HEK293 (cell line): ENCODE data around the gene TFRC.

ENCODE experiments used
- GLIS1 ChIP-seq: fragments of 450-650 bp; formaldehyde crosslinking; IDR thresholded peaks from 2 replicates; pipeline ENCODE4 v1.5.1; 2016; ENCODE audit warnings: missing biosample characterization, missing genetic modification characterization
- ZBTB7A ChIP-seq: fragments of 450-650 bp; formaldehyde crosslinking; IDR thresholded peaks from 2 replicates; pipeline ENCODE4 v1.5.1; 2016; ENCODE audit warnings: low read depth, missing biosample characterization, missing genetic modification characterization
- TF ChIP-seq, protein P1 (sequence below): fragments of 450-650 bp; formaldehyde crosslinking; IDR thresholded peaks from 2 replicates; pipeline ENCODE4 v1.5.1; 2016; ENCODE audit warnings: missing biosample characterization, missing genetic modification characterization
- TF ChIP-seq, protein P2 (sequence below): fragments of 450-650 bp; formaldehyde crosslinking; IDR thresholded peaks from 2 replicates; pipeline ENCODE4 v1.5.1; 2016; ENCODE audit warnings: missing biosample characterization, missing genetic modification characterization

DNA sequence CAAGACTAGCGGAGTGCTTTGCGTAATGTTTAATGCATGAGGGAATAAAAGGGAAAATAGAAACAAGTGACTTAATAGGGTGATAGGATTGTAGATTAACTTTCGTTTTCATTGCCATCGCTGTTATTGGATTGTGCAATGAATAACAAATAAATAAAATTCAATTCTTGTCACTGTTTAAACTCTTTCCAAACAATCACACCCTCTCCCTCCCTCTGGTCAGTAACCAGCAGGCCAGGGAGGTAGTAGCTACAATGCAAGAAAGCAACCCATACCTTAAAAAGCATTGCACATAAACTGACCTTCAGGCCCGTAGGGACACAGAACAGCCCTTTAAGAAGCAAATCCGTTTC is 705 bp upstream of the TFRC start:
- TF ChIP-seq, protein P1, sequence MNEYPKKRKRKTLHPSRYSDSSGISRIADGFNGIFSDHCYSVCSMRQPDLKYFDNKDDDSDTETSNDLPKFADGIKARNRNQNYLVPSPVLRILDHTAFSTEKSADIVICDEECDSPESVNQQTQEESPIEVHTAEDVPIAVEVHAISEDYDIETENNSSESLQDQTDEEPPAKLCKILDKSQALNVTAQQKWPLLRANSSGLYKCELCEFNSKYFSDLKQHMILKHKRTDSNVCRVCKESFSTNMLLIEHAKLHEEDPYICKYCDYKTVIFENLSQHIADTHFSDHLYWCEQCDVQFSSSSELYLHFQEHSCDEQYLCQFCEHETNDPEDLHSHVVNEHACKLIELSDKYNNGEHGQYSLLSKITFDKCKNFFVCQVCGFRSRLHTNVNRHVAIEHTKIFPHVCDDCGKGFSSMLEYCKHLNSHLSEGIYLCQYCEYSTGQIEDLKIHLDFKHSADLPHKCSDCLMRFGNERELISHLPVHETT (tag by site-specific recombination): no peak
- TF ChIP-seq, protein P2, sequence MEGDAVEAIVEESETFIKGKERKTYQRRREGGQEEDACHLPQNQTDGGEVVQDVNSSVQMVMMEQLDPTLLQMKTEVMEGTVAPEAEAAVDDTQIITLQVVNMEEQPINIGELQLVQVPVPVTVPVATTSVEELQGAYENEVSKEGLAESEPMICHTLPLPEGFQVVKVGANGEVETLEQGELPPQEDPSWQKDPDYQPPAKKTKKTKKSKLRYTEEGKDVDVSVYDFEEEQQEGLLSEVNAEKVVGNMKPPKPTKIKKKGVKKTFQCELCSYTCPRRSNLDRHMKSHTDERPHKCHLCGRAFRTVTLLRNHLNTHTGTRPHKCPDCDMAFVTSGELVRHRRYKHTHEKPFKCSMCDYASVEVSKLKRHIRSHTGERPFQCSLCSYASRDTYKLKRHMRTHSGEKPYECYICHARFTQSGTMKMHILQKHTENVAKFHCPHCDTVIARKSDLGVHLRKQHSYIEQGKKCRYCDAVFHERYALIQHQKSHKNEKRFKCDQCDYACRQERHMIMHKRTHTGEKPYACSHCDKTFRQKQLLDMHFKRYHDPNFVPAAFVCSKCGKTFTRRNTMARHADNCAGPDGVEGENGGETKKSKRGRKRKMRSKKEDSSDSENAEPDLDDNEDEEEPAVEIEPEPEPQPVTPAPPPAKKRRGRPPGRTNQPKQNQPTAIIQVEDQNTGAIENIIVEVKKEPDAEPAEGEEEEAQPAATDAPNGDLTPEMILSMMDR (tag by site-specific recombination): no peak
- TF ChIP-seq ZBTB7A (tag by site-specific recombination) (no peak), GLIS1 (no peak)
